Activated CD8-positive, alpha-beta memory T cell treated with anti-CD3 and anti-CD28 coated beads, Interleukin-2, amount 50 U/mL, for 24 hours (primary cell): Measurements from ENCODE around the gene DIAPH2.

Experiments used
- DNase-seq: peaks from one replicate; pipeline ENCODE4 v3.0.0-alpha.2; 2020; ENCODE audit errors: extremely low read depth

DIAPH2 gene

DNA sequence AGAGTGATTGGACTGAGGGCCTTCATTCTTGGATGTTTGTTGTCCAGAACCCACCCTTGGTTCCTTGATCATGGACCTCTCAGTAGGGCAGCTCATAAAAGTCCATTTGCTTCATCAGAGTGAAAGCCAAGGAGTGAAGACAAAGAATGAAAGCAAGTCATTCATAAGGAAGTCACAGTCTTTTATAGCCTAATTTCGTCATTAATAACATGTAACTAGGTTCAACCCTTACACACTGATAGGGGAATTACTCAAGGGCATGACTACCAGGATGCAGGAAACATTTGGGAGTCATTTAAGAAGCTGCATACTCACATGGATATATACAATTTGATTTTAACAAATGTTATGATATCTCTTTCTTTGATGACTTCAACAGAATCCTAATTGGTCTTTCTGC, 294.3 kb downstream of the DIAPH2 start:
- DNase-seq, result no peak

- DNase-seq, result no peak
Measured at GRCh38 chrX:96979766-96980165, 295.1 kb downstream of the DIAPH2 start.

- no peak for DNase-seq
Measured at GRCh38 chrX:96982161-96982560, 297.5 kb downstream of the DIAPH2 start.

DNA sequence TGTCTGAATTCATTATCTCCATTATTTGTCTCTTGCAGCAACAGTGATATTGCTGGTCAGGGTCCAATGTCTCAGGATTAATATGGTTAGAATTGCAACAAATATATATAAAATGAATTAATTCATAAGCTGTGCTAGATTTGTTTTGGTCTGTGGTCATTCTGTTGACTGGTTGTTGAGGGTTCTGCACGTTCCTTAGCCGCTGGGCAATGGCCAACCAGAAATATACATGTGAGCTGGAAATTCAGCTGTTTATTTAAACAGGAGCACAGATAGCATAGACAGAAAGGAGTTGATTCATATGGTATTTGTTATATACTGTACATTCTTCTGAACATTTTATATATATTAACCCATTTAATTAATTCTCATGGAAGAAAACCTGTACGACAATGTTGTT, 299.9 kb downstream of the DIAPH2 start:
- no peak for DNase-seq

GRCh38 chrX:96985046-96985445, 300.4 kb downstream of the DIAPH2 start:
- no peak for DNase-seq

GRCh38 chrX:96987228-96987627, 302.6 kb downstream of the DIAPH2 start:
- DNase-seq, result no peak

GRCh38 chrX:96989830-96990571, 305.4 kb downstream of the DIAPH2 start:
- DNase-seq, result no peak

- no peak for DNase-seq
Measured at GRCh38 chrX:96994093-96994492, 309.5 kb downstream of the DIAPH2 start.

DNA sequence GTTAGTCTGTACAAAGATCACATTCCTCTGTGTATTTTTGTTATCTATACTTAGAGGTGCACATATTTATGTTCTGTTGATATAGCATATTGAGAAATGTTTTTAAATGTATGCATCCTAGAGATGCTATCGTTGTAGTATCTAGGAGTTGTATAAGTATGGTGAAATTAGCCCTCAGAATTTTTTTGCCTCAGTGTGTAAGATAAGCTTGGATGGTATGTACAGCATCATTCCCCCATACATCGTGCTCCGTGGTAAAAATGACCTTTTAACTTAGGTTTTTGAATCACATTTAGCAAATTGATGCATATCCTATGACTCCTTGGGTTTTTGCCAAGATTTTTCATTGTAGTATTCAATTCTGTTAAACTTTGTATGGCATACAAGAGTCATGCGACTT, 312.6 kb downstream of the DIAPH2 start:
- no peak for DNase-seq

GRCh38 chrX:97000682-97001368, 316.2 kb downstream of the DIAPH2 start:
- no peak for DNase-seq

DNA sequence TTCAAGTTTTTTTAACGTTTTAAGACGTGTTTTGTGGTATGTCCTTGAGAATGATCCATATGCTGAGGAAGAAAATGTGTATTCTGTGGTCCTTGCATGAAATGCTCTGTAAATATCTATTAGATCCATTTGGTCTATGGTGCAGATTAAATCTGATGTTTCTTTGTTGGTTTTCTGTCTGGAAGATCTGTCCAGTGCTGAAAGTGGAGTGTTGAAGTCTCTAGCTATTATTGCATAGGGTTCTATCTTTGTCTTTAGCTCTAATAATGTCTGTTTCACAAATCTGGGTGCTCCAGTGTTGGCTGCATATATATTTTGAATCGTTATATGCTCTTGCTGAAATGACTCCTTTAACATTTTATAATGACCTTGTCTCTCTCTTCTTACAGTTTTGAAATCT, 321.5 kb downstream of the DIAPH2 start:
- no peak for DNase-seq

DNA sequence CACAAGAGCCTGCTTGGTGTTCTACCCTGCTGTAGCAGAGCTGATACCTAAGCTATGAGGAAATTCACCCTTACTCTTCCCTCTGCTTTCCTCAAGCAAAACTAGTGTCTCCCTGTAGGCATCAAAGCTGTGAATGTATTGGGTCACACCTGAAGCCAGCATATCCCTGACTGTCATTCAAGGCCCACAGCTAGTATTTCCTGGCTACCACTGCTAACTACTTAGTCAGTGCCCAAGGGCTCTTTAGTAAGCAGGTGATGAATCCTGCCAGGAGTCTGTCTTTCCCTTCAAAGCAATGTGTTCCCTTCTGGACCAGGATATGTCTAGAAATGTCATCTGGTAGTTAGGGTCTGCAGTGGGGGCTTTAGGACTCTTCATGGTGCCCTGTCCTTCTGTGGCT, 324.7 kb downstream of the DIAPH2 start:
- DNase-seq, result no peak

DNA sequence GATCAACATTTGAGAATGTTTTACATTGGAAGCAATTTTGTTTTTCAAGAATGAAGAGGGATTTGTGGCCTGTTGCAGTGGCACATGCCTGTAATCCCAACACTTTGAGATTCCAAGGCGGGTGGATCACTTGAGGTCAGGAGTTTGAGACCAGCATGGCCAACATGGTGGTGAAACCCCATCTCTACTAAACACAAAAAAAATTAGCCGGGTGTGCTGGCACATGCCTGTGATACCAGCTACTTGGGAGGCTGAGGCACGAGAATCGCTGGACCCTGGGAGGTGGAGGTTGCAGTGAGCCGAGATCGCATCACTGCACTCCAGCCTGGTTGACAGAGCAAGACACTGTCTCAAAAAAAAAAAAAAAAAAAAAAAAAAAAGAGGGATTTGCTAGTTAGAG, 326.9 kb downstream of the DIAPH2 start:
- DNase-seq, result no peak

- DNase-seq, result no peak
Measured at GRCh38 chrX:97016106-97016505, 331.5 kb downstream of the DIAPH2 start.

GRCh38 chrX:97021680-97022079, 337.0 kb downstream of the DIAPH2 start:
- no peak for DNase-seq

DNA sequence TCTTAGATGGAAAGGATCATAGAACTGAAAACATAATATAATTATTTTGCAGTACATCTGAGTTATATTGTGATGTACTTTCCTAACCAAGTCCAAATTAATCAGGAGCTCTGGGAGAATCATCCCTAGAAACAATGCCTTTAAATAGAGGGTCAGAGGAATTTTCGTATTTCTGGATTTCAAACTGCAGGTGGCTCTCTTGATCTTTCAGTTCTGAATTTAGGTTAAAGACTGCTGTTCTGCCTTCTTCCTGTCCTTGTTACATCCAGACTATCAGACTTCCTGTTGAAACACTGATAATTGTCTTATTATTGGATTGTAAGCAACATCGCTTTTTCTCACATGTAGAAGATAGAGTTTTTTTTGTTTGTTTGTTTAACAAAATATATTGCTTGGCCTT, 341.8 kb downstream of the DIAPH2 start:
- no peak for DNase-seq

- no peak for DNase-seq
Measured at GRCh38 chrX:97027384-97027922, 342.8 kb downstream of the DIAPH2 start.

- no peak for DNase-seq
Measured at GRCh38 chrX:97030463-97030862, 345.8 kb downstream of the DIAPH2 start.

- DNase-seq, result no peak
Measured at GRCh38 chrX:97030947-97031346, 346.3 kb downstream of the DIAPH2 start.

- no peak for DNase-seq
Measured at GRCh38 chrX:97039363-97040029, 354.9 kb downstream of the DIAPH2 start.

- DNase-seq, result no peak
Measured at GRCh38 chrX:97045470-97045869, 360.8 kb downstream of the DIAPH2 start.

GRCh38 chrX:97046867-97047266, 362.2 kb downstream of the DIAPH2 start:
- no peak for DNase-seq

GRCh38 chrX:97050392-97050791, 365.8 kb downstream of the DIAPH2 start:
- DNase-seq, result no peak
